Measurements from ENCODE around the gene MMS19. TPM values are rescaled to one million over a fixed set of nuclear protein-coding genes. Genes with fewer than 3 reads are reported as not detected.

The MMS19 gene
- total RNA-seq, 1 donor from 2014 or later, result 70.2 TPM

DNA sequence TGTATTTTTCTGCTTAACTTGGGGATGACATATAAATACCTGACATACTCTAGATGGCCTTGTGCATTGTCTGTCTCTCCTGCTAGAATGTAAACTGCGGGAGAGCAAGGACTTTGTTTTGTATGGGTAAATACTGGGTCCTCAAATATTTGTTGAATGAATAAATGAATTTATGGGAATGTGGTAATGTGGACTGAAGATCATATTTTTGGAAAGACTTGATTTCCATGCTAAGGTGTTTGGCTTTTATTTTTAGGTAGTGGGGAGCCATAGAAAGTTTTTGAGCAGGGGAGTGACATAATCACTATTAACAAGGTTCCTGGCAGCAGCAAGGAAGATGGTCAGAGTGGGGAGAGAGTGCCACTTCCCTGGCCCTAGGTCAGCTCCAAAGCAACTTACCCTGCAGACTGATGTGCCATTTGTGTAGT is 27.5 kb upstream of the MMS19 start:
- intact Hi-C loops (cut with micrococcal nuclease), result no loop called here

DNA sequence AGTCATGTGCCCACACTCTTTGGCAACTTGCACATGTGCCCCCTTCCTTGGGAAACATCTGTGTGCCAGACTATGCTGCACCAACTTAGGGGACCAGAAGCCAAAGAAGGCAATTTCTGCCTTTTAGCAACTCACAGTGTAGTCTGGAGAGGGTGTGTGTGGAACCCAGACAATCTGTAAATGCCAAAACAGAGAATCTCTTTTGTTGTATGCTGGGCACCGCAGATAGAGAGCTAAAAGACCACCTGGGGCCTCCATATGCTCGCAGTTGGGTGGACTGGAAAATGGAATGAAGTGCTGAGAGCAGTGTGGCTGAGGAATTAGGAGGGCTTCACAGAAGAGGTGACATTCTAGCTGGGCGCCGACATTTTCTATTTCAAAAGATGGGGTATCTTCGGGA is 26.9 kb upstream of the MMS19 start:
- intact Hi-C loops (cut with micrococcal nuclease), result no loop called here

- intact Hi-C loops (cut with micrococcal nuclease), result no loop called here
Measured at GRCh38 chr10:97522937-97523336, 24.7 kb upstream of the MMS19 start.

- intact Hi-C loops (cut with micrococcal nuclease), result no loop called here
Measured at GRCh38 chr10:97522071-97522470, 23.8 kb upstream of the MMS19 start.

DNA sequence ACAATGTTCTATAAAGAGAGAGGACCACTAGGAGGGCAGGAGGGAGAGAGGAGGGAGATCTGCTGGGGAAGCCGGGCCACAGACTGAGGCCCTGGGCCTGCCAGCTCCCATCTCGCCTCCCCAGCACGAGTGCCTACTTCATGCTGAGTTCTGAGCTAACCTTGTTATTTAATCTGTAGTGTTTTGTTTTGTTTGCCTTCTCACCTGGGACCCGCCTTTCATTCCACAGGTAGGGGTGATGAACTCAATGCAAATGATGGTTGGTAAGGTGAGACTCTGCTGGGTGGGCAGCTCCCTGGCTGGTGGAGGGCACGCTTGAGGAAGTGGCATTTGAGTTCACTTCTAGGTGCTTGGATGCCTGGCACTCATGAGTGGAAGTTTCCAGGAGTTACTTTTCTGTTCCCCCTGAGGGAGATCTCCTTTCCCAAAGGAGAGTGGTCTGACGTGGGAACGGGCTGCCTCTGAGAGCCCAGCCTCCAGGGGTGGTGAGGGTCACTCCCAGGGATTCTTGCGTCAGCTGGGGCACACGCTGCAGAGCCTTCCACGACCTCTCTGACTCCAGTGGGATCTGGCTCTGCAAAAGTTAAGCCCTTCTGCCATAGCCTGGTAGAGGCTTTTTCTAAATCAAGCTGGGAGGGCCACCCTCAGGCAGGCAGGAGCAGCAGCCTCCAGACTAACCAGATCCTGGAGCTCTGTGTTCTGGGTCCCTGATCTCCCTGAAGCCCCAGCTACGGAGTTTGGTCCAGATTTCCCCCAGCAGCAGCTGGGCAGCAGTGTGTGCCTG is 22.9 kb upstream of the MMS19 start:
- intact Hi-C loops (cut with micrococcal nuclease), result no loop called here

- intact Hi-C loops (cut with micrococcal nuclease), result no loop called here
Measured at GRCh38 chr10:97520520-97520919, 22.3 kb upstream of the MMS19 start.

- intact Hi-C loops (cut with micrococcal nuclease), result no loop called here
Measured at GRCh38 chr10:97519342-97519741, 21.1 kb upstream of the MMS19 start.

DNA sequence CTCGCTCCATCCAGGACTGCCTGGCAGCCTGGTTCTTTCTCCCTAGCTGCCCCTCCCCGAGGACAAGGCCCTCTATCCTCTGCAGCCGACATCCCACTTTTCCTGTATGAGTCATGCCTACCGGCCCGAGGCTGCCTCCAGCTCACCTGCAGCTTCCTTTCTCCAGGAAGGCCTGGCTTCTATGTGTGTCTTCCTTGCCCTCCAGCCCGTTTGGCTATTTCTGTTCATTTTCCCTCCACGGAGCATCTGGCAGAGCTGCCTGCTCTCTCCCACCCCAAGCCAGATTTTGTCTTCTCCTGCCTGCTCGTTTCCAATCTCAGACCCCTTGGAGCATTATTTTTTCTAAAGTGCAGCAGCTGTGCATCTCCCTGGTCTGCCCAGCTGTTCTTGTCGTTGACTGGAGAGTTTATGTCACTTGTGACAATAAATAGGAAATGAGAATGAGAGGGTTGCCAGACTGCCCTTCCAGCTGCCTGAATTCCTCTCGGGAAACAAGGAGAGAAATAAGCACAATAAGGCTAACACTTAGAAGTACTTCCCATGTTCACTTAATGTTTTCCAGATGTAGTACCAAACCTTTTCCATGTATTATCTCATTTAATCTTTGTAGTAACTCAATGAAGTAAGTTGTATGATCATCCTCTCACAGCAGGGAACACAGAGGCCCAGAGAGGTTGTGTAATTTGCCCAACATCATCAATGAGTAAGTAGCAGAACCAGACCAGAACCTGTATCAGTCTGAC is 20.2 kb upstream of the MMS19 start:
- intact Hi-C loops (cut with micrococcal nuclease), result no loop called here

- intact Hi-C loops (cut with micrococcal nuclease), result no loop called here
Measured at GRCh38 chr10:97517778-97518300, 19.6 kb upstream of the MMS19 start.

GRCh38 chr10:97517096-97517750 is 19.0 kb upstream of the MMS19 start:
- intact Hi-C loops (cut with micrococcal nuclease), result no loop called here

- intact Hi-C loops (cut with micrococcal nuclease), result no loop called here
Measured at GRCh38 chr10:97515271-97515978, 17.2 kb upstream of the MMS19 start.

DNA sequence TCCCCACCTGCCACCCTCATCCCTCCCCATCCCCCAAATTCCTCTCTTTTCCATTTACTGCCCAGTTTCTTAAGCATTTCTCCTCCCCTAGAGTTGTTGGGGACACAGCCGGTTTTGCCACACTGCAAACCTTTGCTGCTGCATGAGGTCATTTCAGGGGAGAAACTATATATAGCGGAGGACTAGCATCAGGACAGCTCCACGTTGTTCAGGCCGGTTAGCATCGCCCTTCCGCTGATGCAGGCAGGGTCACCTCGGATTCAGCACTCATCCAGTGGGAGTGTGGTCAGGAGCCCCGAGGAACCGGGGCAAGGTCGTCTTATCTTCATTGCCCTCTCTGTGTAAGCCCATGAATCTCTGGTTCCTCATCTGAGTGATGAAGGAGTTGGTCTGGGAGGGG is 16.1 kb upstream of the MMS19 start:
- intact Hi-C loops (cut with micrococcal nuclease), result no loop called here

DNA sequence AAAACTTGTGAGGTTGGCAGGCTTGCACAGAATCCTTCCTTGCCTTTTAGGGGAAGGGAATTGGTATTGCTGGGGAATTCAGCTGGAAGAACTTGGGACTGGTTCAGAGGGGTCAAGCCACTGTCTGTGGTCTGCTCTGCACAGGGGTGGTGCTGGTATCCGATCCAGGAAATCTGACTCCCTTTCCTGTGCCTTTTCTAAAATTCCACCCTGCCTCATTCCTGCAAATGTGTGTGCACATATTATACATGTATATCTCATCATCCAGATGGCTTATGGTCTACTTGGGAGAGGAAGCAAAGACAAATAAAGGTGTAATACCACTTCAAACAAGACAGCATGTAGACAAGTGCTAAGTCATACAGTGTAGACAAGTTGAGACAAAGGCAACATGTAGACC is 14.8 kb upstream of the MMS19 start:
- intact Hi-C loops (cut with micrococcal nuclease), result no loop called here

- intact Hi-C loops (cut with micrococcal nuclease), result no loop called here
Measured at GRCh38 chr10:97511711-97512440, 13.7 kb upstream of the MMS19 start.

- intact Hi-C loops (cut with micrococcal nuclease), result no loop called here
Measured at GRCh38 chr10:97510686-97511085, 12.5 kb upstream of the MMS19 start.

- intact Hi-C loops (cut with micrococcal nuclease), result no loop called here
Measured at GRCh38 chr10:97509120-97509680, 11.0 kb upstream of the MMS19 start.

- intact Hi-C loops (cut with micrococcal nuclease), result no loop called here
Measured at GRCh38 chr10:97508342-97508741, 10.1 kb upstream of the MMS19 start.

GRCh38 chr10:97506199-97506991 is 8.2 kb upstream of the MMS19 start:
- intact Hi-C loops (cut with micrococcal nuclease), result no loop called here

- intact Hi-C loops (cut with micrococcal nuclease), result no loop called here
Measured at GRCh38 chr10:97505152-97505551, 6.9 kb upstream of the MMS19 start.

- intact Hi-C loops (cut with micrococcal nuclease), result no loop called here
Measured at GRCh38 chr10:97503406-97503805, 5.2 kb upstream of the MMS19 start.
